Renal cortical epithelial cell (primary cell): ENCODE measurements around the gene WDR43. TPM values are rescaled to one million over a fixed set of nuclear protein-coding genes. Genes with fewer than 3 reads are reported as not detected.

ENCODE experiments used
- DNase-seq: peaks from one replicate; pipeline ENCODE4 v3.0.0-alpha.2; 2011; ENCODE audit warnings: low read depth
- total RNA-seq: library from RNA; depleted of rRNA; stranded (reverse); fragments of >200 nt; gene quantifications from 2 replicates; pipeline ENCODE4 v1.2.3, GENCODE V29; 2014

Gene WDR43
- 93.1 and 107 TPM in 2 replicates for total RNA-seq

- peak; percentile 97 for DNase-seq
These were observed at the start of gene WDR43 for GRCh38 chr2:28894470-28895188. TSS of gene WDR43 (plus strand) at chr2:28894667. CDS start at chr2:28894699, 32 bp downstream.

- DNase-seq, result no peak
These were observed 39.3 kb upstream of the WDR43 start for GRCh38 chr2:28855193-28855592.

GRCh38 chr2:28855977-28856376, 38.5 kb upstream of the WDR43 start:
- no peak for DNase-seq

- DNase-seq, result no peak
These were observed 25.9 kb upstream of the WDR43 start for GRCh38 chr2:28868611-28869010.

- peak; percentile 3 for DNase-seq
These were observed 24.8 kb upstream of the WDR43 start for GRCh38 chr2:28869494-28870145.

- peak; percentile 89 for DNase-seq
These were observed 24.1 kb upstream of the WDR43 start, which contains the start of gene TRMT61B for GRCh38 chr2:28870146-28870891. TSS of gene TRMT61B (minus strand) at chr2:28870309. CDS start at chr2:28870277, 32 bp downstream.

- no peak for DNase-seq
These were observed 22.8 kb upstream of the WDR43 start for GRCh38 chr2:28871620-28872019.

GRCh38 chr2:28880193-28880592, 14.3 kb upstream of the WDR43 start:
- no peak for DNase-seq

GRCh38 chr2:28893488-28893887, 979 bp upstream of the WDR43 start:
- no peak for DNase-seq

- peak; percentile 82 for DNase-seq
These were observed 874 bp downstream of the WDR43 start for GRCh38 chr2:28895189-28895893.

- peak; percentile 44 for DNase-seq
These were observed 2.4 kb downstream of the WDR43 start for GRCh38 chr2:28896906-28897305.

- no peak for DNase-seq
These were observed 3.6 kb downstream of the WDR43 start for GRCh38 chr2:28898048-28898447.

- DNase-seq, result no peak
These were observed 6.7 kb downstream of the WDR43 start for GRCh38 chr2:28901202-28901601.

GRCh38 chr2:28901841-28902240, 7.4 kb downstream of the WDR43 start:
- peak; percentile 10 for DNase-seq

- DNase-seq, result no peak
These were observed 8.1 kb downstream of the WDR43 start for GRCh38 chr2:28902584-28902983.

GRCh38 chr2:28904295-28904694, 9.8 kb downstream of the WDR43 start:
- DNase-seq, result peak; percentile 94

GRCh38 chr2:28904802-28905457, 10.5 kb downstream of the WDR43 start:
- DNase-seq, result peak; percentile 81

- DNase-seq, result no peak
These were observed 11.1 kb downstream of the WDR43 start for GRCh38 chr2:28905533-28905932.

GRCh38 chr2:28906376-28906775, 11.9 kb downstream of the WDR43 start:
- no peak for DNase-seq

GRCh38 chr2:28906821-28907220, 12.4 kb downstream of the WDR43 start:
- DNase-seq, result no peak

- no peak for DNase-seq
These were observed 13.7 kb downstream of the WDR43 start for GRCh38 chr2:28908172-28908571.
